NB4 (cell line): ENCODE results near the gene FAM110D.

Source experiments
- CTCF ChIP-seq: IDR thresholded peaks from one replicate; pipeline ENCODE4 v1.5.1; 2012; ENCODE audit warnings: low read depth, low read length
- MYC ChIP-seq: IDR thresholded peaks from 2 replicates; pipeline ENCODE4 v1.6.1; 2011; ENCODE audit warnings: low read depth, low read length
- POLR2A ChIP-seq: IDR thresholded peaks from 2 replicates; pipeline ENCODE4 v1.6.1; 2011; ENCODE audit warnings: mild to moderate bottlenecking; ENCODE audit not compliant: insufficient read length; ENCODE audit errors: extremely low read depth

GRCh38 chr1:26184883-26185282, 26.0 kb downstream of the FAM110D start:
- no peak for TF ChIP-seq CTCF
- no peak for TF ChIP-seq POLR2A
- no peak for TF ChIP-seq MYC
